HEK293 (cell line): Measurements from ENCODE around the gene HCN4.

Source experiments
- CTCF ChIA-PET: fragments of 350-600 bp; formaldehyde crosslinking; extraction: SDS; loops from one replicate; lab custom pipeline; 2021; ENCODE audit warnings: antibody characterized with exemption; lab: Yijun Ruan, JAX
- POLR2A ChIA-PET: fragments of 300-600 bp; formaldehyde crosslinking; extraction: SDS; loops from one replicate; lab custom pipeline; 2020; ENCODE audit warnings: antibody characterized with exemption, inconsistent platforms; lab: Yijun Ruan, JAX
- H3K27ac ChIP-seq: fragments of 200-500 bp; sonication (Bioruptor generic); 2 replicates; pipeline ENCODE4 v1.5.1; 2014; ENCODE audit warnings: low read depth, low read length, control low read depth, inconsistent platforms; ENCODE audit errors: extremely low read depth
- H3K36me3 ChIP-seq, 2 experiments: fragments of 200-500 bp in 1 of 2; sonication (Bioruptor generic) in 1 of 2; 1 replicate in 1 of 2; 2 replicates in 1 of 2; pipeline ENCODE4 v1.5.1; 2014 to 2017; ENCODE audit warnings: inconsistent platforms in 2 of 2, low read length in 2 of 2; ENCODE audit not compliant: control insufficient read depth in 2 of 2, insufficient read depth in 1 of 2
- H3K4me1 ChIP-seq: fragments of 200-500 bp; sonication (Bioruptor generic); 2 replicates; pipeline ENCODE4 v1.5.1; 2014; ENCODE audit warnings: mild to moderate bottlenecking, low read length, inconsistent platforms; ENCODE audit not compliant: control insufficient read depth, insufficient read depth
- H3K4me3 ChIP-seq: 2 replicates; pipeline ENCODE4 v1.5.1; 2011; ENCODE audit warnings: low read depth, mild to moderate bottlenecking, control low read depth, low read length, moderate library complexity
- H3K9me3 ChIP-seq: fragments of 200-500 bp; sonication (Bioruptor generic); 2 replicates; pipeline ENCODE4 v1.5.1; 2014; ENCODE audit warnings: low read depth, low read length, inconsistent platforms; ENCODE audit not compliant: control insufficient read depth, insufficient read depth
- GLI2 ChIP-seq: fragments of 450-650 bp; formaldehyde crosslinking; IDR thresholded peaks from 2 replicates; pipeline ENCODE4; 2017; ENCODE audit warnings: missing biosample characterization, missing genetic modification characterization, low read depth, borderline replicate concordance
- IKZF3 ChIP-seq: fragments of 450-650 bp; IDR thresholded peaks from 2 replicates; pipeline ENCODE4 v1.5.0; 2018; ENCODE audit warnings: missing biosample characterization, mild to moderate bottlenecking, missing genetic modification characterization, moderate library complexity
- MZF1 ChIP-seq: fragments of 450-650 bp; formaldehyde crosslinking; IDR thresholded peaks from 2 replicates; pipeline ENCODE4 v1.5.1; 2017; ENCODE audit warnings: missing biosample characterization, missing genetic modification characterization, borderline replicate concordance
- SCRT2 ChIP-seq: fragments of 450-650 bp; formaldehyde crosslinking; IDR thresholded peaks from 2 replicates; pipeline ENCODE4 v1.5.1; 2016; ENCODE audit warnings: missing biosample characterization, missing genetic modification characterization
- ZBTB48 ChIP-seq: fragments of 450-650 bp; formaldehyde crosslinking; IDR thresholded peaks from 2 replicates; pipeline ENCODE4 v1.5.1; 2016; ENCODE audit warnings: missing biosample characterization, missing genetic modification characterization
- ZFP3 ChIP-seq: fragments of 450-650 bp; formaldehyde crosslinking; IDR thresholded peaks from 2 replicates; pipeline ENCODE4 v1.5.1; 2016; ENCODE audit warnings: low read depth, missing biosample characterization, missing genetic modification characterization
- ZIC2 ChIP-seq: fragments of 450-650 bp; formaldehyde crosslinking; IDR thresholded peaks from 2 replicates; pipeline ENCODE4 v1.5.1; 2016; ENCODE audit warnings: missing biosample characterization, missing genetic modification characterization
- ZNF132 ChIP-seq: fragments of 450-650 bp; formaldehyde crosslinking; IDR thresholded peaks from 2 replicates; pipeline ENCODE4 v1.5.1; 2017; ENCODE audit warnings: missing biosample characterization, missing genetic modification characterization, borderline replicate concordance
- ZNF2 ChIP-seq: fragments of 450-650 bp; formaldehyde crosslinking; IDR thresholded peaks from 2 replicates; pipeline ENCODE4 v1.5.1; 2016; ENCODE audit warnings: missing biosample characterization, missing genetic modification characterization
- ZNF394 ChIP-seq: fragments of 450-650 bp; formaldehyde crosslinking; IDR thresholded peaks from 2 replicates; pipeline ENCODE4 v1.5.1; 2016; ENCODE audit warnings: missing biosample characterization, missing genetic modification characterization, mild to moderate bottlenecking, moderate library complexity, borderline replicate concordance
- ZNF433 ChIP-seq: fragments of 450-650 bp; formaldehyde crosslinking; IDR thresholded peaks from 2 replicates; pipeline ENCODE4 v1.5.1; 2016; ENCODE audit warnings: missing biosample characterization, missing genetic modification characterization, low read depth
- ZNF501 ChIP-seq: fragments of 450-650 bp; formaldehyde crosslinking; IDR thresholded peaks from 2 replicates; pipeline ENCODE4 v1.5.1; 2016; ENCODE audit warnings: missing biosample characterization, missing genetic modification characterization
- ZNF571 ChIP-seq: fragments of 450-650 bp; formaldehyde crosslinking; IDR thresholded peaks from 2 replicates; pipeline ENCODE4 v1.5.0; 2017; ENCODE audit warnings: missing biosample characterization, missing genetic modification characterization
- ZNF629 ChIP-seq: fragments of 450-650 bp; formaldehyde crosslinking; IDR thresholded peaks from 2 replicates; pipeline ENCODE4 v1.5.1; 2017; ENCODE audit warnings: missing biosample characterization, missing genetic modification characterization
- ZNF707 ChIP-seq: fragments of 450-650 bp; formaldehyde crosslinking; IDR thresholded peaks from 2 replicates; pipeline ENCODE4 v1.5.1; 2016; ENCODE audit warnings: missing biosample characterization, missing genetic modification characterization
- TF ChIP-seq, protein P1 (sequence below): fragments of 450-650 bp; formaldehyde crosslinking; IDR thresholded peaks from 2 replicates; pipeline ENCODE4 v1.5.1; 2016; ENCODE audit warnings: missing biosample characterization, missing genetic modification characterization, borderline replicate concordance
- TF ChIP-seq, protein P2 (sequence below): fragments of 450-650 bp; formaldehyde crosslinking; IDR thresholded peaks from 2 replicates; pipeline ENCODE4 v1.5.1; 2017; ENCODE audit warnings: missing biosample characterization, missing genetic modification characterization
- TF ChIP-seq, protein P3 (sequence below): fragments of 450-650 bp; formaldehyde crosslinking; IDR thresholded peaks from 2 replicates; pipeline ENCODE4 v1.5.1; 2016; ENCODE audit warnings: missing biosample characterization, missing genetic modification characterization
- TF ChIP-seq, protein P4 (sequence below): fragments of 450-650 bp; formaldehyde crosslinking; IDR thresholded peaks from 2 replicates; pipeline ENCODE4 v1.5.1; 2017; ENCODE audit warnings: missing biosample characterization, missing genetic modification characterization
- TF ChIP-seq, protein P5 (sequence below): sonication (generic); formaldehyde crosslinking; IDR thresholded peaks from 2 replicates; pipeline ENCODE4 v1.8.1; 2022; ENCODE audit warnings: mild to moderate bottlenecking, moderate library complexity, missing genetic modification reagents

HCN4 gene

DNA sequence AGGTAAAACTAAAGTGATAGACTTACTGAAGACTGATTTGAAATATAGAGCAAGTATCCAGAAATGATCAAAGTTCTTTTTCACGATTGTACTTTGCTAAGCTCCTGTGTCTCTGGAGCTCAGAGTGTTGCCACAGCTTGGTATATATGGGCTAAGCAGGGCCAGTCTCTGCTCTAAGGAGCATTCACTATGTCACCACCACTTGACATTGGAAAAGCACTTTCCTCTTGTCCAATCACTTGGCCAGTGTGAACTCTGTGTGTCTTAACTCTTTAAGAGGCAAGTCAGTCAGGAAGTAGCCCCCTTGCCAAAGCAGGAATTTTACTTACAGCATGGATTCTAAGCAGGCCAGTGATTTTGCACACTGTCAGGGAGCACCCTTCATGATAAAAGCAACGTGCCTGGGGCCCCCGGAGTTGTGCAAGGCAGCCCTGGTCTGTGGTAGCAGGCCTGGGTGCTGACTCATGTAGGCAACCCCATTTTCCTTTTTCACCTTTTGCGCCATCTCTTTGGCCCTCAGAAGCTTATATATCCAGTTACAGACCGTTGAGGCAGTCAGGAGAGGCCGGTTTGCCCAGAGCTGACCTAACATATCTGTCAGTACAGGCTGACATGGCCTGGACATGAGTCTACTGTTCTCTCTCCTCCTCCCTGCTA lies 73.0 kb downstream of the HCN4 start (continued):
- TF ChIP-seq, protein P1, sequence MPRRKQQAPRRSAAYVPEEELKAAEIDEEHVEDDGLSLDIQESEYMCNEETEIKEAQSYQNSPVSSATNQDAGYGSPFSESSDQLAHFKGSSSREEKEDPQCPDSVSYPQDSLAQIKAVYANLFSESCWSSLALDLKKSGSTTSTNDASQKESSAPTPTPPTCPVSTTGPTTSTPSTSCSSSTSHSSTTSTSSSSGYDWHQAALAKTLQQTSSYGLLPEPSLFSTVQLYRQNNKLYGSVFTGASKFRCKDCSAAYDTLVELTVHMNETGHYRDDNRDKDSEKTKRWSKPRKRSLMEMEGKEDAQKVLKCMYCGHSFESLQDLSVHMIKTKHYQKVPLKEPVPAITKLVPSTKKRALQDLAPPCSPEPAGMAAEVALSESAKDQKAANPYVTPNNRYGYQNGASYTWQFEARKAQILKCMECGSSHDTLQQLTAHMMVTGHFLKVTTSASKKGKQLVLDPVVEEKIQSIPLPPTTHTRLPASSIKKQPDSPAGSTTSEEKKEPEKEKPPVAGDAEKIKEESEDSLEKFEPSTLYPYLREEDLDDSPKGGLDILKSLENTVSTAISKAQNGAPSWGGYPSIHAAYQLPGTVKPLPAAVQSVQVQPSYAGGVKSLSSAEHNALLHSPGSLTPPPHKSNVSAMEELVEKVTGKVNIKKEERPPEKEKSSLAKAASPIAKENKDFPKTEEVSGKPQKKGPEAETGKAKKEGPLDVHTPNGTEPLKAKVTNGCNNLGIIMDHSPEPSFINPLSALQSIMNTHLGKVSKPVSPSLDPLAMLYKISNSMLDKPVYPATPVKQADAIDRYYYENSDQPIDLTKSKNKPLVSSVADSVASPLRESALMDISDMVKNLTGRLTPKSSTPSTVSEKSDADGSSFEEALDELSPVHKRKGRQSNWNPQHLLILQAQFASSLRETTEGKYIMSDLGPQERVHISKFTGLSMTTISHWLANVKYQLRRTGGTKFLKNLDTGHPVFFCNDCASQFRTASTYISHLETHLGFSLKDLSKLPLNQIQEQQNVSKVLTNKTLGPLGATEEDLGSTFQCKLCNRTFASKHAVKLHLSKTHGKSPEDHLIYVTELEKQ (tag by site-specific recombination): no peak
- no peak for TF ChIP-seq ZNF629 (tag by site-specific recombination)
- TF ChIP-seq, all 188 proteins: peak for 0

DNA sequence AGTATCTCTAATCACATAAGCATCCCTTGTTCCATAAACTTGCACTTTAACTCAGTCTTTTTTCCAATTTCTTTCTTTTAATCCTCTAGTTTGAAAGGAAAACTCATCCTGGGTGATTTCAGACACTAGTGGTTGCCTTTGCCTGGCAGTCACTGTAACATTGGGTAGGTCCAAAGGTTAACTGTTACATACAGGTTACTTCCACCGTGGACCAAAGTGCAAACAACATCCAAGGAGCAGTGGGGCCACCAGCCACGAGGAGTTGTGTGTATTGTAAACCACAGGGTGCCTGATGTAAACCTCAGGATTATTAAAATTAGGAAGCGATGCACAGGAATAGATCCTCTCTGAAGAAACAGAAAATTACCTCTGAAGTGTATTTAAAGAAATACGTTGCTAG lies 75.0 kb downstream of the HCN4 start:
- ChIA-PET POLR2A (interaction anchor here (1.1 kb wide), 1 partner anchor 14 kb away, joined by 3 read pairs; no protein-coding TSS in a partner anchor), CTCF (no interaction called here)
- H3K36me3 ChIP-seq: peaks cover 14 to 42% of the 10 kb centered on the region in 2 experiments; a peak in 2 of 3 replicates
- TF ChIP-seq ZIC2: no peak
- no peak for TF ChIP-seq ZNF629 (tag by site-specific recombination)
- H3K27ac ChIP-seq: no peak overlapping the region
- no peaks in the 10 kb centered on the region for H3K4me1 ChIP-seq
- H3K9me3 ChIP-seq: no peaks in the 10 kb centered on the region
- H3K4me3 ChIP-seq: no peak overlapping the region

DNA sequence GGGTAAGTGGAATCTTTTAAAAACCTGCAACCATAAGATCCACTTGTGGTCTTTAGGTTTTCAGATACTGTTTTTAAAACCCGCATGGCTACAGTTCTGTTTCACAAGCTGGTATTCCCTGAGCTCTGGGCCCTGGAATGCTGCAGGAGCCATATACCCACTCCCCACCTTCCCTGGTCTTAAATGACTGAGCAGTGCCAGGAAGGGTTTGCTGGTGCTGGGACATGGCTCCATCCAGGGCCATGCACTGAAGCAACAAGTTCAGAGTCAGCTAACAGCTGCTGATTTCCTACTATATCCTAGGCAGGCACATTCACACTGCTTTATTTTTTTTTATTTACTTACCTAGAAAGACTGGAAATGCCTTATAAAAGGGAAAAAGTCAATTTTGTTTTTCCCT lies 77.3 kb downstream of the HCN4 start:
- TF ChIP-seq, protein P2, sequence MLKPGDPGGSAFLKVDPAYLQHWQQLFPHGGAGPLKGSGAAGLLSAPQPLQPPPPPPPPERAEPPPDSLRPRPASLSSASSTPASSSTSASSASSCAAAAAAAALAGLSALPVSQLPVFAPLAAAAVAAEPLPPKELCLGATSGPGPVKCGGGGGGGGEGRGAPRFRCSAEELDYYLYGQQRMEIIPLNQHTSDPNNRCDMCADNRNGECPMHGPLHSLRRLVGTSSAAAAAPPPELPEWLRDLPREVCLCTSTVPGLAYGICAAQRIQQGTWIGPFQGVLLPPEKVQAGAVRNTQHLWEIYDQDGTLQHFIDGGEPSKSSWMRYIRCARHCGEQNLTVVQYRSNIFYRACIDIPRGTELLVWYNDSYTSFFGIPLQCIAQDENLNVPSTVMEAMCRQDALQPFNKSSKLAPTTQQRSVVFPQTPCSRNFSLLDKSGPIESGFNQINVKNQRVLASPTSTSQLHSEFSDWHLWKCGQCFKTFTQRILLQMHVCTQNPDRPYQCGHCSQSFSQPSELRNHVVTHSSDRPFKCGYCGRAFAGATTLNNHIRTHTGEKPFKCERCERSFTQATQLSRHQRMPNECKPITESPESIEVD (tag by site-specific recombination): no peak
- TF ChIP-seq SCRT2 (tag by site-specific recombination): peak; percentile 54
- no peak for TF ChIP-seq ZNF501 (tag by site-specific recombination)
- Histone ChIP-seq H3K4me1 (no peaks in the 10 kb centered on the region), H3K4me3 (no peak overlapping the region), H3K27ac (no peak overlapping the region), H3K9me3 (no peaks in the 10 kb centered on the region), H3K36me3 (peaks cover 27 to 54% of the 10 kb centered on the region in 2 experiments)
- ChIA-PET POLR2A (no interaction called here), CTCF (interaction anchor here (0.6 to 1.2 kb wide), 3 partner anchors 18 to 1016 kb away, joined by 3 to 4 read pairs (median 3); no protein-coding TSS in a partner anchor)

DNA sequence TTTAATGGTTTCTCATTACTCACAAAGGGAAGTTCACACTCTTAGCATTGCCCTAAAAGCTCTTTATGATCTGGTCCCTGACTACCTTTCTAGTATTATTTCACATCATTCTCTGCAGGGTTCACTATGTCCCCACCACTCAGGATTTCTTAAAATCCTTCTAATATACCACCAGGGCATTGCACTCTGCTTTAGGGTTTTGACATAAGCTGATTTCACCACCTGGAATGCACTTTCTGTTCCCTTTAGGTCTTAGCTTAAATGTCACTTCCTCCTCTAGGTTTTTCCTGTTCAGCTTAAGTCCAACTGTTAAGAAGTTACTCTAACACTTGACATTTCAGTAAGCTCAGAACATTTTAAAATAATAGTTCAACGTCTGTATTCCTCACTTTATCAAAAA lies 81.7 kb downstream of the HCN4 start:
- no peaks in the 10 kb centered on the region for H3K9me3 ChIP-seq
- ChIA-PET POLR2A (no interaction called here), CTCF (interaction anchor here (0.5 to 2.8 kb wide), 5 partner anchors 13 to 273 kb away, joined by 3 to 13 read pairs (median 7); no protein-coding TSS in a partner anchor)
- no peak overlapping the region for H3K27ac ChIP-seq
- peaks cover 44 to 66% of the 10 kb centered on the region in 2 experiments for H3K36me3 ChIP-seq
- H3K4me3 ChIP-seq: no peak overlapping the region
- no peaks in the 10 kb centered on the region for H3K4me1 ChIP-seq
- TF ChIP-seq ZBTB48 (tag by site-specific recombination) (no peak), ZNF132 (tag by site-specific recombination) (no peak), ZFP3 (tag by site-specific recombination) (no peak), MZF1 (tag by site-specific recombination) (no peak), ZNF571 (tag by site-specific recombination) (no peak), ZNF394 (tag by site-specific recombination) (no peak), ZNF707 (no peak), GLI2 (no peak), IKZF3 (tag by site-specific recombination) (no peak), ZNF2 (no peak), ZNF433 (no peak), ZNF629 (tag by site-specific recombination) (no peak)
- TF ChIP-seq, protein P3, sequence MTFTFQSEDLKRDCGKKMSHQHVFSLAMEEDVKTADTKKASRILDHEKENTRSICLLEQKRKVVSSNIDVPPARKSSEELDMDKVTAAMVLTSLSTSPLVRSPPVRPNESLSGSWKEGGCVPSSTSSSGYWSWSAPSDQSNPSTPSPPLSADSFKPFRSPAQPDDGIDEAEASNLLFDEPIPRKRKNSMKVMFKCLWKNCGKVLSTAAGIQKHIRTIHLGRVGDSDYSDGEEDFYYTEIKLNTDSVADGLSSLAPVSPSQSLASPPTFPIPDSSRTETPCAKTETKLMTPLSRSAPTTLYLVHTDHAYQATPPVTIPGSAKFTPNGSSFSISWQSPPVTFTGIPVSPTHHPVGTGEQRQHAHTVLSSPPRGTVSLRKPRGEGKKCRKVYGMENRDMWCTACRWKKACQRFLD (tag by site-specific recombination): no peak
- TF ChIP-seq, protein P4, sequence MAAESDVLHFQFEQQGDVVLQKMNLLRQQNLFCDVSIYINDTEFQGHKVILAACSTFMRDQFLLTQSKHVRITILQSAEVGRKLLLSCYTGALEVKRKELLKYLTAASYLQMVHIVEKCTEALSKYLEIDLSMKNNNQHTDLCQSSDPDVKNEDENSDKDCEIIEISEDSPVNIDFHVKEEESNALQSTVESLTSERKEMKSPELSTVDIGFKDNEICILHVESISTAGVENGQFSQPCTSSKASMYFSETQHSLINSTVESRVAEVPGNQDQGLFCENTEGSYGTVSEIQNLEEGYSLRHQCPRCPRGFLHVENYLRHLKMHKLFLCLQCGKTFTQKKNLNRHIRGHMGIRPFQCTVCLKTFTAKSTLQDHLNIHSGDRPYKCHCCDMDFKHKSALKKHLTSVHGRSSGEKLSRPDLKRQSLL (tag by site-specific recombination): no peak
- TF ChIP-seq, protein P5, sequence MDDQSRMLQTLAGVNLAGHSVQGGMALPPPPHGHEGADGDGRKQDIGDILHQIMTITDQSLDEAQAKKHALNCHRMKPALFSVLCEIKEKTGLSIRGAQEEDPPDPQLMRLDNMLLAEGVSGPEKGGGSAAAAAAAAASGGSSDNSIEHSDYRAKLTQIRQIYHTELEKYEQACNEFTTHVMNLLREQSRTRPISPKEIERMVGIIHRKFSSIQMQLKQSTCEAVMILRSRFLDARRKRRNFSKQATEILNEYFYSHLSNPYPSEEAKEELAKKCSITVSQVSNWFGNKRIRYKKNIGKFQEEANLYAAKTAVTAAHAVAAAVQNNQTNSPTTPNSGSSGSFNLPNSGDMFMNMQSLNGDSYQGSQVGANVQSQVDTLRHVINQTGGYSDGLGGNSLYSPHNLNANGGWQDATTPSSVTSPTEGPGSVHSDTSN (CRISPR knock-in tag): no peak
